ENCODE measurements around the gene PAPPA.

Gene PAPPA, protein sequence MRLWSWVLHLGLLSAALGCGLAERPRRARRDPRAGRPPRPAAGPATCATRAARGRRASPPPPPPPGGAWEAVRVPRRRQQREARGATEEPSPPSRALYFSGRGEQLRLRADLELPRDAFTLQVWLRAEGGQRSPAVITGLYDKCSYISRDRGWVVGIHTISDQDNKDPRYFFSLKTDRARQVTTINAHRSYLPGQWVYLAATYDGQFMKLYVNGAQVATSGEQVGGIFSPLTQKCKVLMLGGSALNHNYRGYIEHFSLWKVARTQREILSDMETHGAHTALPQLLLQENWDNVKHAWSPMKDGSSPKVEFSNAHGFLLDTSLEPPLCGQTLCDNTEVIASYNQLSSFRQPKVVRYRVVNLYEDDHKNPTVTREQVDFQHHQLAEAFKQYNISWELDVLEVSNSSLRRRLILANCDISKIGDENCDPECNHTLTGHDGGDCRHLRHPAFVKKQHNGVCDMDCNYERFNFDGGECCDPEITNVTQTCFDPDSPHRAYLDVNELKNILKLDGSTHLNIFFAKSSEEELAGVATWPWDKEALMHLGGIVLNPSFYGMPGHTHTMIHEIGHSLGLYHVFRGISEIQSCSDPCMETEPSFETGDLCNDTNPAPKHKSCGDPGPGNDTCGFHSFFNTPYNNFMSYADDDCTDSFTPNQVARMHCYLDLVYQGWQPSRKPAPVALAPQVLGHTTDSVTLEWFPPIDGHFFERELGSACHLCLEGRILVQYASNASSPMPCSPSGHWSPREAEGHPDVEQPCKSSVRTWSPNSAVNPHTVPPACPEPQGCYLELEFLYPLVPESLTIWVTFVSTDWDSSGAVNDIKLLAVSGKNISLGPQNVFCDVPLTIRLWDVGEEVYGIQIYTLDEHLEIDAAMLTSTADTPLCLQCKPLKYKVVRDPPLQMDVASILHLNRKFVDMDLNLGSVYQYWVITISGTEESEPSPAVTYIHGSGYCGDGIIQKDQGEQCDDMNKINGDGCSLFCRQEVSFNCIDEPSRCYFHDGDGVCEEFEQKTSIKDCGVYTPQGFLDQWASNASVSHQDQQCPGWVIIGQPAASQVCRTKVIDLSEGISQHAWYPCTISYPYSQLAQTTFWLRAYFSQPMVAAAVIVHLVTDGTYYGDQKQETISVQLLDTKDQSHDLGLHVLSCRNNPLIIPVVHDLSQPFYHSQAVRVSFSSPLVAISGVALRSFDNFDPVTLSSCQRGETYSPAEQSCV (N-terminal part only)

DNA sequence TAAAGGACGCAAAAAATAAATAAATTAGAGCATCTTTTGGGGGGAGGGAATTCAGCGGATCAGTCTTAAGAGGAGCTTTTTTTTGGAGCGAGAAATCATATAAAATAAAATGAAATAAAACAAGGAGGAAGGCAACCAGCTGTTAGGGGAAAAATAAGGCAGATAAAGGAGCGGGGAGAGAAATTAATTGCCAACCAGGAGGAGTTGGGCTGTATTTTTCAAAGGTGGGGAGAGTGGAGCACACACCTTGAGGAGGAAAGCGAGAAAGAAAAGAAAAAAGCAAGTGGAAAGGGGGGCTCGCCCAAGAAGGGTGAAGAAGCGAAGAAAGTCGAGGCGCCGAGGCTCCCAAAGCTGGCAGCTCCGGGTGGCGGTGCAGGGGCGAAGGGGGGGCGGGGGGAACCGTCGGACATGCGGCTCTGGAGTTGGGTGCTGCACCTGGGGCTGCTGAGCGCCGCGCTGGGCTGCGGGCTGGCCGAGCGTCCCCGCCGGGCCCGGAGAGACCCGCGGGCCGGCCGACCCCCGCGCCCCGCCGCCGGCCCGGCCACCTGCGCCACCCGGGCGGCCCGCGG lies at the start of gene PAPPA:
PAPPA (plus strand) TSS at position 27 of the 569 bp plus-strand sequence; CDS start at position 409, 382 bp downstream.
- TF ChIP-seq MYC (IDR thresholded peaks at IDR 0.05; ENCODE audit: low read depth, low read length) (no peak), POLR2A (IDR thresholded peaks at IDR 0.05; ENCODE audit: extremely low read depth, insufficient read length) (no peak)
- TF ChIP-seq, protein P1, sequence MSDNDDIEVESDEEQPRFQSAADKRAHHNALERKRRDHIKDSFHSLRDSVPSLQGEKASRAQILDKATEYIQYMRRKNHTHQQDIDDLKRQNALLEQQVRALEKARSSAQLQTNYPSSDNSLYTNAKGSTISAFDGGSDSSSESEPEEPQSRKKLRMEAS (IDR thresholded peaks at IDR 0.05; ENCODE audit: low read depth, low read length): no peak
- TF ChIP-seq, protein P2, sequence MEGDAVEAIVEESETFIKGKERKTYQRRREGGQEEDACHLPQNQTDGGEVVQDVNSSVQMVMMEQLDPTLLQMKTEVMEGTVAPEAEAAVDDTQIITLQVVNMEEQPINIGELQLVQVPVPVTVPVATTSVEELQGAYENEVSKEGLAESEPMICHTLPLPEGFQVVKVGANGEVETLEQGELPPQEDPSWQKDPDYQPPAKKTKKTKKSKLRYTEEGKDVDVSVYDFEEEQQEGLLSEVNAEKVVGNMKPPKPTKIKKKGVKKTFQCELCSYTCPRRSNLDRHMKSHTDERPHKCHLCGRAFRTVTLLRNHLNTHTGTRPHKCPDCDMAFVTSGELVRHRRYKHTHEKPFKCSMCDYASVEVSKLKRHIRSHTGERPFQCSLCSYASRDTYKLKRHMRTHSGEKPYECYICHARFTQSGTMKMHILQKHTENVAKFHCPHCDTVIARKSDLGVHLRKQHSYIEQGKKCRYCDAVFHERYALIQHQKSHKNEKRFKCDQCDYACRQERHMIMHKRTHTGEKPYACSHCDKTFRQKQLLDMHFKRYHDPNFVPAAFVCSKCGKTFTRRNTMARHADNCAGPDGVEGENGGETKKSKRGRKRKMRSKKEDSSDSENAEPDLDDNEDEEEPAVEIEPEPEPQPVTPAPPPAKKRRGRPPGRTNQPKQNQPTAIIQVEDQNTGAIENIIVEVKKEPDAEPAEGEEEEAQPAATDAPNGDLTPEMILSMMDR (IDR thresholded peaks at IDR 0.05; ENCODE audit: low read depth, low read length): no peak
- no peak within 1 kb of the TSS for H3K4me3 ChIP-seq (ENCODE audit: low read depth, low read length)
- no peak for DNase-seq (ENCODE audit: low read depth)

DNA sequence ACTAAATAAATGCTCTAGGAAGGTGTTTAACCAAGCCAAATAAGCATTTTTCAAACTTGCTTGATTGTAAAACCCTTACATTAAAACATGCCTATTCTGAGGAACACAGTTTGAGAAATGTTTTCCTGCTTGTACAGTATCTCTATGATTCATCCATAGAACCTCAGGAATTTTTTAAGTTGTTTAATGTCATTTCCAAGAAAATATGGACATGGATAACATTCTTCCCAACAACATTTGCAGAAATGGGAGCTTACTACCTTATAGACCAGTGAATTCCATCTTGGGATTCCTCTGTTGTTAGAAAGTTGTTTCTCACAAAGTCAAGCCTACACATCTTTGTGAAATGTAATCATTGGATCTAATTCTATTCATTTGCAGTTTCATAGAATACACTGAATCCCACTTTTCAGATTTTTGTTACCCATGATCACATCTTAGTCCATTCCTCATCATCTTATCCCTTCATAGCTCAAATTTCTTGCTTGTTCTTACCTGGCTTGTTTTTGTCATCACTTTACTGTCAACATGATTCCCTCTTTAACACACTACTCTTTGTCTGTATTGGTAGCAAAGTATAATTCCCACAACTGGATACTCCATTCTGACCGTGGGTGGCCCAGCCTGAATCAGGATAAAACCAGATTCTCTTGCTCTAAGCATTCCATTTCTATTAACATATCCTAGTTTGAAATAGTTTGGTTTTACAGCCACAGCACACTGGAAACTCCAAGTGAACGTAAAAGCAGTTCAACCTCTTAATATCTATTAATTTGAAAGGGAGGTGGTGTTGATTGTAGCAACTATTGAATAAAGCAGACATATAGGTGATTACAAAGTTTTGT lies 49.4 kb upstream of the PAPPA start:
- no peak for DNase-seq (ENCODE audit: low read depth)
- no peak for TF ChIP-seq MYC (IDR thresholded peaks at IDR 0.05; ENCODE audit: low read depth, low read length)
- TF ChIP-seq, protein P1 (IDR thresholded peaks at IDR 0.05; ENCODE audit: low read depth, low read length): no peak
- no peak for TF ChIP-seq POLR2A (IDR thresholded peaks at IDR 0.05; ENCODE audit: extremely low read depth, insufficient read length)
- TF ChIP-seq, protein P2 (IDR thresholded peaks at IDR 0.05; ENCODE audit: low read depth, low read length): no peak
- no peak overlapping the region for H3K4me3 ChIP-seq (ENCODE audit: low read depth, low read length)

DNA sequence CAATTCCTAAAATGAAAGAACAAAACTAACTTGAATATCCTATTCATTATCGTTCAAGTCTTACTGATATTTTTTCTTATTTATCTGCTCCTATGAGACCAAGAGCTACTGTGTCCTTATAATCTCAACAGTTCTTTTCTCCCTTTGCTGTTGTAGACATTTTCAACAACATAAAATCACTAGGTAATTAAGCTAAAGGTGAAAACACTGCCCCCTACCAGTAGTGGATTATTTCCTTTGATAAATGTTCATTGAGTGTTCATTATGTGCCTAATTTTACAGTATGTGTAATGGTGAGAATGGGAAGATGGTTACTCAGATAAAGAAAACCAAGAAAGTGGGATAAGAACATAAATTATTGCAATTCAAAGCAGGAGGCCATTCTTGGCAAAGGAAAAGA lies 41.4 kb upstream of the PAPPA start:
- H3K4me3 ChIP-seq (ENCODE audit: low read depth, low read length): no peak overlapping the region
- DNase-seq (ENCODE audit: low read depth): no peak
- TF ChIP-seq MYC (IDR thresholded peaks at IDR 0.05; ENCODE audit: low read depth, low read length): no peak
- no peak for TF ChIP-seq POLR2A (IDR thresholded peaks at IDR 0.05; ENCODE audit: extremely low read depth, insufficient read length)
- TF ChIP-seq, protein P2 (IDR thresholded peaks at IDR 0.05; ENCODE audit: low read depth, low read length): no peak
- TF ChIP-seq, protein P1 (IDR thresholded peaks at IDR 0.05; ENCODE audit: low read depth, low read length): no peak

DNA sequence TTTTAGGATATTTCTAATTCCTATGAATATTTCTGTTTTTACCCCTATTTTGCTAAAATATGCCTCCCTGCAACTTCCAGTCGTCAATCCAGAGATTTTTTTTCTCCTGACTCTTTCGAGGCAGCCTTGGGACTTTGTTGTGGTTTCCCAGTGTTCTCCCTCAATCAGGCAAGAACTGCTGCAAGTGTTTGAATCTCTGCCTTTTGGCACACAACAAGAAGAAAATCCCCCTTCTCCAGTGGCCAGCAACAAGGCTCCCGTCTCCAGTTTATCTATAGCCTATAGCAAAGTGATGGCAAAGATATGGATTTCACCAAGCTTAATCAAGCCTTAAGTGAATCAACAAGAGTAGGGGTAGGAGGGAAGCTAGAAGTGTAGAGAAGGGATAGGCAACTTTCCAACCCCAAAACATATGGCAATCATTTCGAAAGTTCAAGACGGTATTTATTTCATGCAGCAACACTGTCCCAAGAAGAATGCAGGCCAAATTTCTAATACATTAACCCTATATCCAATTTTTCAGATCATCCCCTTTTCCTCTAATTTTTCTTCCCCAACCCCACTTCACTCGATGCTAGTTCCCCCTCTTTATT lies 37.7 kb upstream of the PAPPA start:
- no peak overlapping the region for H3K4me3 ChIP-seq (ENCODE audit: low read depth, low read length)
- TF ChIP-seq, protein P2 (IDR thresholded peaks at IDR 0.05; ENCODE audit: low read depth, low read length): no peak
- no peak for DNase-seq (ENCODE audit: low read depth)
